Measurements from ENCODE around the gene MYG1.
A peak's percentile ranks its signal among the peaks of the same experiment; 100 is the strongest.
"Not testable (repeated sequence)": the region's sequence is repeated elsewhere in the genome, so short reads cannot be mapped to it uniquely, and the experiment has no call there.

Gene MYG1

GRCh38 chr12:53295070-53295890 is 4.2 kb upstream of the MYG1 start, which contains the start of gene PFDN5:
PFDN5 (plus strand) TSS chr12:53295542; CDS start chr12:53295568, 26 bp downstream.
- TF ChIP-seq, protein P1, sequence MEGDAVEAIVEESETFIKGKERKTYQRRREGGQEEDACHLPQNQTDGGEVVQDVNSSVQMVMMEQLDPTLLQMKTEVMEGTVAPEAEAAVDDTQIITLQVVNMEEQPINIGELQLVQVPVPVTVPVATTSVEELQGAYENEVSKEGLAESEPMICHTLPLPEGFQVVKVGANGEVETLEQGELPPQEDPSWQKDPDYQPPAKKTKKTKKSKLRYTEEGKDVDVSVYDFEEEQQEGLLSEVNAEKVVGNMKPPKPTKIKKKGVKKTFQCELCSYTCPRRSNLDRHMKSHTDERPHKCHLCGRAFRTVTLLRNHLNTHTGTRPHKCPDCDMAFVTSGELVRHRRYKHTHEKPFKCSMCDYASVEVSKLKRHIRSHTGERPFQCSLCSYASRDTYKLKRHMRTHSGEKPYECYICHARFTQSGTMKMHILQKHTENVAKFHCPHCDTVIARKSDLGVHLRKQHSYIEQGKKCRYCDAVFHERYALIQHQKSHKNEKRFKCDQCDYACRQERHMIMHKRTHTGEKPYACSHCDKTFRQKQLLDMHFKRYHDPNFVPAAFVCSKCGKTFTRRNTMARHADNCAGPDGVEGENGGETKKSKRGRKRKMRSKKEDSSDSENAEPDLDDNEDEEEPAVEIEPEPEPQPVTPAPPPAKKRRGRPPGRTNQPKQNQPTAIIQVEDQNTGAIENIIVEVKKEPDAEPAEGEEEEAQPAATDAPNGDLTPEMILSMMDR (IDR thresholded peaks at IDR 0.05; ENCODE audit: low read depth, low read length) = peak; percentile 39
- H3K4me3 ChIP-seq (replicated peaks in 1 of 2; ENCODE audit: low read depth in 2 of 2, low read length in 2 of 2) = peak within 1 kb of the TSS; percentile 91 to 98
- DNase-seq (ENCODE audit: low read depth in 2 of 2) = peak; percentile 95

GRCh38 chr12:53295891-53296219 is 3.6 kb upstream of the MYG1 start:
- TF ChIP-seq, protein P1 (IDR thresholded peaks at IDR 0.05; ENCODE audit: low read depth, low read length) = no peak
- DNase-seq (ENCODE audit: low read depth in 2 of 2) = no peak
- peak overlapping the region; percentile 91 to 98 for H3K4me3 ChIP-seq (replicated peaks in 1 of 2; ENCODE audit: low read depth in 2 of 2, low read length in 2 of 2)

- H3K4me3 ChIP-seq (replicated peaks in 1 of 2; ENCODE audit: low read depth in 2 of 2, low read length in 2 of 2); DNase-seq (ENCODE audit: low read depth in 2 of 2): not testable (repeated sequence)
Measured at GRCh38 chr12:53297106-53297505, 2.4 kb upstream of the MYG1 start.

- H3K4me3 ChIP-seq (replicated peaks in 1 of 2; ENCODE audit: low read depth in 2 of 2, low read length in 2 of 2) = no peak overlapping the region
- TF ChIP-seq, protein P1 (IDR thresholded peaks at IDR 0.05; ENCODE audit: low read depth, low read length) = no peak
- DNase-seq (ENCODE audit: low read depth in 2 of 2) = peak; percentile 92
Measured at GRCh38 chr12:53298164-53298563, 1.3 kb upstream of the MYG1 start.

DNA sequence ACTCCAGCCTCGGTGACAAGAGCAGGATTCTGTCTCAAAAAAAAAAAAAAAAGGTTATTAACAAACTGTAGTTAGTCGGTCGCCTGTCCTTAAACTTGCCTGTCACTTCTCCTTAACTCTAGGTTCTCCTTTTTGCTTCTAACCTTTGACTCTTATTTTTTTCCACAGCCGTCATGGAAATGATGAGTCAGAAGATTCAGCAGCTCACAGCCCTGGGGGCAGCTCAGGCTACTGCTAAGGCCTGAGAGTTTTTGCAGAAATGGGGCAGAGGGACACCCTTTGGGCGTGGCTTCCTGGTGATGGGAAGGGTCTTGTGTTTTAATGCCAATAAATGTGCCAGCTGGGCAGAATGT is 418 bp upstream of the MYG1 start:
- peak overlapping the region; percentile 92 to 93 for H3K4me3 ChIP-seq (replicated peaks in 1 of 2; ENCODE audit: low read depth in 2 of 2, low read length in 2 of 2)
- peak; percentile 80 to 91 for DNase-seq (ENCODE audit: low read depth in 2 of 2)
- TF ChIP-seq, protein P1 (IDR thresholded peaks at IDR 0.05; ENCODE audit: low read depth, low read length) = no peak

- TF ChIP-seq, protein P1 (IDR thresholded peaks at IDR 0.05; ENCODE audit: low read depth, low read length) = no peak
- H3K4me3 ChIP-seq (replicated peaks in 1 of 2; ENCODE audit: low read depth in 2 of 2, low read length in 2 of 2) = peak overlapping the region; percentile 92 to 93
- DNase-seq (ENCODE audit: low read depth in 2 of 2) = peak; percentile 58 to 69
Measured at GRCh38 chr12:53300187-53300586, 692 bp downstream of the MYG1 start.

GRCh38 chr12:53302903-53303302 is 3.4 kb downstream of the MYG1 start:
- H3K4me3 ChIP-seq (replicated peaks in 1 of 2; ENCODE audit: low read depth in 2 of 2, low read length in 2 of 2) = no peak overlapping the region
- DNase-seq (ENCODE audit: low read depth in 2 of 2) = no peak
- TF ChIP-seq, protein P1 (IDR thresholded peaks at IDR 0.05; ENCODE audit: low read depth, low read length) = no peak

Measured in cardiac fibroblast (primary cell).